NCI-H146 treated with DMSO at 0.1 percent for 48 hours (cell line): Measurements from ENCODE around the gene ARRB2.

Experiments
- DNase-seq: peaks from one replicate; lab custom pipeline; 2025; ENCODE audit not compliant: unreplicated experiment; lab: John Stamatoyannopoulos, UW

The ARRB2 gene

GRCh38 chr17:4751932-4752331 lies 41.5 kb downstream of the ARRB2 start:
- DNase-seq: no peak

DNA sequence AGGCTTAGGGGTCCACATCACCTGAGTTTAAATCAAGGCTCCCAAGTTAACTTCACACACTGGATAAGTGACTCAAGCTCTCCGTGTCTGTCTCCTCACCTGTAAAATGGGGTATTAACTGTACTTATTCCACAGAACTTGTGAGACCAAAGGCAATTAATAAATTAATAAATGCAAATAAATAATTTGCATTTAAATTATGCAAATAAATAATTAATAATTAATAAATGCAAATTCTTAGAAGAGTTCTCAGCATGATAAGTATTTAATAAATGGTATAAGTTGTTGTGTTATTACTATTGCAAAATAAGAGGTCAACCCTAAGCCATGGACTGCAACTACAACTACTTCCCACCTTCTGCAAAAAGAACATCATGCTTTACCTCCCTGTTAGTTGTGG lies 43.0 kb downstream of the ARRB2 start:
- no peak for DNase-seq

DNA sequence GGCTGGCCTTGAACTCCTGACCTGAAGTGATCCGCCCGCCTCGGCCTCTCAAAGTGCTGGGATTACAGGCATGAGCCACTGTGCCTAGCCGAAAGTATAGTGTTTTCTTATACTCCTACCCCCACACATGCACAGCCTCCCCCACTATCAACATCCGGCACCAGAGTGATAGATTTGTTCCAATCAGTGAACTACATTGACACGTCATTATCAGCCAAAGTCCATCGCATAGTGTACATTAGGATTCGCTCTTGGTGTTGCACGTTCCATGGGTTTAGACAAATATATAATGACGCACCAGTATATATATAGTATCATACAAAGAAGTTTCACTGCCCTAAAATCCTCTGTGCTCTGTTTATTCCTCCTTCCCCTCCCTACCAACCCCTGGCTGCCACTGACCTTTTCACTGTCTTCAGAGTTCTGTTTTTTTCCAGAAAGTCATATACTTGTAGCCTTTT lies 49.4 kb downstream of the ARRB2 start:
- no peak for DNase-seq

- DNase-seq: no peak
These were observed 54.2 kb downstream of the ARRB2 start for GRCh38 chr17:4764595-4764994.

DNA sequence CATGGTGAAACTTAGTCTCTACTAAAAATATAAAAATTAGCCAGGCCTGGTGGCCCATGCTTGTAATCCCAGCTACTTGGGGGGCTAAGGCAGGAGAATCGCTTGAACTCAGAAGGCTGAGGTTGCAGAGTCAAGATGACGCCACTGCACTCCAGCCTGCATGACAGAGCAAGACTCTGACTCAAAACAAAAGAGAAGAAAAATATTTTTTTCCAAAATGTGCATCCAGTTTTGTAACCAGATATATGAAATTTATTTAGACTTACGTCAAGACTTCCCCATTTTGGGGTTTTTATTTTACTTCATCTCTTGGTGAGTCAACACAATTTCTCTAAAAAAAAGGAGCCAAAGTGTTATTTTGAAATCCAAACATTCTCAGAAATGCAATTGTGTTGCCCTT lies 55.8 kb downstream of the ARRB2 start:
- DNase-seq: no peak

DNA sequence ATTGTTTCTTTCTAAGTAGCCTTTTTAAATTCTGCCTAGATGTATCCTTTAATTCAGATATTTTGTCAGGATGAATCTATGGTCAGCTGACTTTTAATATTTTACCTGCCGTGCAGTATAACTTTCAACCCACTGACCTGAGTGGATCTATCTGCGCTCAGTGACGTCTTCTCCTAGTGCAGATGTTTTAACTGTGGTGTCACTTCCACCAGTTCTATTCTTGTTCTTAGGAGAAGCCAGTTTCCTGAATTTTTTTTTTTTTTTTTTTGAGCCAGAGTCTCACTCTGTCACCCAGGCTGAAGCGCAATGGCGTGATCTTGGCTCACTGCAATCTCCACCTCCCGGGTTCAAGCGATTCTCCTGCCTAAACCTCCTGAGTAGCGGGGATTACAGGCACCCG lies 56.3 kb downstream of the ARRB2 start:
- DNase-seq: no peak

DNA sequence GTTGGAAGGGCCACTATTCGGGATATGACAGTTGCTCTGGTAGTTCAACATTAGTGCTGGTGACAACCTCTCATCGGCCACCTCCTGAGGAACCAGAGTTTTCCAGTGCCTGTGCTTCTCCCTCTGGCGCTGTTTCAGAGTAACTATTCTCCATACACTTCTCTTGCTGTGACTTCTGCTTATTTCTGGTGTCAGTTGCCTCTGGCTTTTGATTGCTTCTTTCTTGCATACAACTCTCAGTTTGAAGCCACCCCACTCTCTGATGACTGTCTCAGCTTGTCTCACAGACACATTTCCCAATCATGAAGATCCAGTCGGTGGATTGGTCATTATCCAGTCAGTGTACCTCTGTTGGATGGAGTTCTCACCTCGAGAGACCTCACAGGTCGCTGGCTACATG lies 57.9 kb downstream of the ARRB2 start:
- no peak for DNase-seq

DNA sequence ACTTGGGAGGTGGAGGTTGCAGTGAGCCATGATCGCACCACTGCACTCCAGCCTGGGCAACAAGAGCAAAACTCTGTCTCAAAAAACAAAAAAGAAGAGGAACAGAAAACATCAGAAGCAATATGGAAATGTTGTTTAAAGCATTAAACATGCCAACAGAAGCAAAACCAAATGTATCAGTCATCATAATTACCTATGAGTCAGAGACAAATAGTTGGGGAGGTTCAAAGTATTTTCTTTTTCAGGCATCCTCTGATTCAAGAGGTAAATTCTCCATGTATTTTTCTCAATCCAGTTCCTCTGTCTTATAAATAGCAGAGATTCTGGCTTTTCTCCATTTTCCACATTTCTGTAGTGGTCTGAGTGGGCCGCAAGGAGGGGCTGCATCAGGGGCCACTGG lies 59.2 kb downstream of the ARRB2 start:
- no peak for DNase-seq
